ENCODE data around the gene ZRANB1. TPM values are rescaled to one million over a fixed set of nuclear protein-coding genes. Genes with fewer than 3 reads are reported as not detected.

ZRANB1 gene
- total and polyA plus RNA-seq, 8 donors = 15.3 to 31.5 (median 27.0) TPM

DNA sequence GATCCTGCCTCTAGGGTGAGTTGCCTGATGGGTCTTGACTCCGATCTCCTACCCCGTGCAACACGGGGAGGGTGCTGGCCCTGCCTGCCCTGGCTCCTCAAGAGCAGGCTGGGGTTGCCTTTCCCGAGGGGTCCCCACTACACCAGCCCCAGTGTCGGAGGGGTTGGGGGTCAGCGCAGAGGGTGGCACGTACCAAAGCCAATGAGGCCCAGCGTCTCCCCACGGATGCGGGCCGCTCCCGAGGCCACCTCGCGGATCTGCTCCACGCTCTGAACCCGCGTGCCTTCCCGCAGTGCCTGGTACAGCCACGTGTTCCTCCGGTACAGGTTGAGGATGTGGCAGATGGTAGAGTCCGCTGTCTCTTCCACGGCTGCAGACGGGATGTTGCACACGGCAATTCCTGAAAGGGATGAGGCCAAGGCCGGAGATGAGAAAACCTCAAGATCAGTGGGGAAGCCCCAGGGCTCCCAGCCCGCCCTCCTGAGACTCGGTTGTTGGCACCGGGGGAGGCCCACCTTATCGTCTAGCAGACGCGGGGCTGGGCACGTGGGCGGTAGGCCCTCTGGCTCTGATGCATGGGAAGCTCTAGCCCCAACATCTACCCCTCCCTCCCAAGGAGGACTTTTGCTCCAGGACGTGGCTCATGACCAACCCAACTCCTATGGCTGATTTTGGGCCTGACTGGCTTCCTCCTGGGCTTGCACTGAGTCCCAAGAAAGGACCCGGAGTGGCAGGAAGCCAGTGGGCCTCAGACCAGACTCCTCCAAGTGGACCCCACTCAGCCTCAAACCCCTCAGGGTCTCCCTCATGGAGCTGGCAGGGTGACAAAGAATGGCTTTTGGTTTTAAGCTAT, 56.1 kb downstream of the ZRANB1 start:
- H3K4me3 ChIP-seq = no peak overlapping the region
- TF ChIP-seq, protein P1, sequence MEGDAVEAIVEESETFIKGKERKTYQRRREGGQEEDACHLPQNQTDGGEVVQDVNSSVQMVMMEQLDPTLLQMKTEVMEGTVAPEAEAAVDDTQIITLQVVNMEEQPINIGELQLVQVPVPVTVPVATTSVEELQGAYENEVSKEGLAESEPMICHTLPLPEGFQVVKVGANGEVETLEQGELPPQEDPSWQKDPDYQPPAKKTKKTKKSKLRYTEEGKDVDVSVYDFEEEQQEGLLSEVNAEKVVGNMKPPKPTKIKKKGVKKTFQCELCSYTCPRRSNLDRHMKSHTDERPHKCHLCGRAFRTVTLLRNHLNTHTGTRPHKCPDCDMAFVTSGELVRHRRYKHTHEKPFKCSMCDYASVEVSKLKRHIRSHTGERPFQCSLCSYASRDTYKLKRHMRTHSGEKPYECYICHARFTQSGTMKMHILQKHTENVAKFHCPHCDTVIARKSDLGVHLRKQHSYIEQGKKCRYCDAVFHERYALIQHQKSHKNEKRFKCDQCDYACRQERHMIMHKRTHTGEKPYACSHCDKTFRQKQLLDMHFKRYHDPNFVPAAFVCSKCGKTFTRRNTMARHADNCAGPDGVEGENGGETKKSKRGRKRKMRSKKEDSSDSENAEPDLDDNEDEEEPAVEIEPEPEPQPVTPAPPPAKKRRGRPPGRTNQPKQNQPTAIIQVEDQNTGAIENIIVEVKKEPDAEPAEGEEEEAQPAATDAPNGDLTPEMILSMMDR (IDR thresholded peaks at IDR 0.05) = no peak
- H3K36me3 ChIP-seq = peaks cover 0 to 100% of the 10 kb centered on the region in 2 donors
- DNase-seq (peak in 2 of 4 donors; percentile 33 to 67), ATAC-seq (no peak)
- no peaks in the 10 kb centered on the region for H3K27me3 ChIP-seq
- peaks cover 23 to 30% of the 10 kb centered on the region in 2 donors for H3K4me1 ChIP-seq
- H3K27ac ChIP-seq = no peak overlapping the region
- intact Hi-C loops (cut with DNase I) = no loop called here
- no peaks in the 10 kb centered on the region for H3K9me3 ChIP-seq

DNA sequence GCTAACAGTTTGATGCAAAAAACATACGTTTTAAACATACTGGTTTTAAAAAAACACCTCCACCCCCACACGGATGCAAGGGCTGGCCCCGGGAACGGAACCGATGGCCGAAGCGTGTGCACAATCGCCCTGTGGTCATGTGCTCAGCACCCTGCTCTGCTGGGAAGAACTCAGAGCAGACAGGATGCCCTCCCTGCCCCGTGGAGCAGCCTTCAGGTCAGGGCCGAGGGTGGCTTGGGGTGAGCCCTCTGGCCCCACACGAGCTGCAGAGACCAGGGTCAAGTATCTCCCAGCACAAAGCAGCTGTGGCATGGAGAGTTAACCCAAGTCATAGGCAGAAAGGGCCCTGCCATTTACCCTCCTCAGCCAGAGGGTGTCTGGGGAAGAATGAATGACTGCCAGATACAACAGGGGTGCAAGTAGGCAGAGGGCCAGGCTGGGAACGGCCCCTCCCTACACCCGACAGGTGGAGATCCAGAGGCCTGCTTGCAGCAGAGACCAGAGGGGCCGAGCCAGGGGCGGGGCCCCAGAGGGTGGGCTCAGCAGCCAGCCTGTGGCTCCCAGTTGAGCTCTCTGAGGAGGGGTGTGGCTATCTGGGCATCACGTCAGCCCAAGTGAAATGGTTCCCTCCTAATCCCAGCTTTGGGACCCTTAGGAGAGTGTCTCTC, 56.8 kb downstream of the ZRANB1 start:
- peaks cover 0 to 100% of the 10 kb centered on the region in 2 donors for H3K36me3 ChIP-seq
- no peaks in the 10 kb centered on the region for H3K27me3 ChIP-seq
- peak overlapping the region; percentile 33 to 57 for H3K27ac ChIP-seq
- peaks cover 23 to 30% of the 10 kb centered on the region in 2 donors for H3K4me1 ChIP-seq
- no peak overlapping the region for H3K4me3 ChIP-seq
- DNase-seq (peak in 2 of 4 donors; percentile 23 to 59), ATAC-seq (no peak)
- TF ChIP-seq, protein P1 (IDR thresholded peaks at IDR 0.05) = no peak
- intact Hi-C loops (cut with DNase I) = no loop called here
- no peaks in the 10 kb centered on the region for H3K9me3 ChIP-seq

DNA sequence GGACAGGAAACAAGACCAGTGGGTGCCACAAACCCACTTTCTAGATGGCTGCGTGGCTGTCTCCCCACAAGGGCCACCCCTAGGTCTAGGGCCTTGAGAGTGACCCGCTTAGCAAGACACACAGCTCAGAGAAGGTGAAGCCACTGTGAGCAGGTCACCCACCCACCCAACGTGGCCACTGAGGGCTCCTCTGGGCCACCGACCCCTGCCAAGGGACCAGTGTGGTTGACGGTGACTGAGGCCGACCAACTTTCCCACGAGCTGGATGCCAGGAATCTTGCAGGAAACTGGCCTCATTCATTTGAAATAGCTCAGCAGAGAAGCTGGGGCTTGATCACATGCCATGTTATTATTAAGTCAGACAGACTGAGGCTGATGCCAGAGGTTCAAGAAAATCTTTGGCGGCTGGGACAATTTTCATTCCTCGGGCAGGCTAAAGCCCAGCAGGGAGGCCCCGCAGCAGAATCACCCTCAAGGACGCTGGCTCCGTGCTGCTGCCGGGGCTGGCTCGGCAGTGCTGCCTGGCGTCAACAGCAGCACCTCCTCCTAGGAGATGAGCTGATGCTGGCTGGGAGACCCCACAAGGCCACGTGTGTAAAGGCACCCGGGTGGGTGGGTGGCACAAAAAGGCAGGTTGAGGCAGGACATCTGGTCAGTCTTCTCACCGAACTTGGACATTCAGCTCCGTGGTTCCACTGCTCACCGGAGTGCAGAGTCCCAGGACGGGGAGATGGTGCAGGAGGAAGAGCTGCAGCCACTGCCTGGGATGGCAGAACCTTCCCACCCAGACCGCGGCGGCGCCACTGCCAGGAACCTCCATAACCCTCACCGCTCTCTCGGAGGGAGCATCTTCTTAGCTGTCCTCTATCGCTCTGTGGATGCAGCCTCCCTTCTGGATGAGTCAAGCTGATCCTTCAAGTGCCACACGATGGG, 57.8 kb downstream of the ZRANB1 start:
- peak; percentile 35 to 89 (median 68) for DNase-seq
- Histone ChIP-seq H3K9me3 (no peaks in the 10 kb centered on the region), H3K4me3 (no peak overlapping the region), H3K27me3 (no peaks in the 10 kb centered on the region), H3K36me3 (peaks cover 0 to 100% of the 10 kb centered on the region in 2 donors), H3K4me1 (peaks cover 23 to 30% of the 10 kb centered on the region in 2 donors), H3K27ac (peak overlapping the region; percentile 57 to 65)
- peak; percentile 22 for ATAC-seq
- TF ChIP-seq, protein P1 (IDR thresholded peaks at IDR 0.05) = no peak
- intact Hi-C loops (cut with DNase I) = no loop called here

DNA sequence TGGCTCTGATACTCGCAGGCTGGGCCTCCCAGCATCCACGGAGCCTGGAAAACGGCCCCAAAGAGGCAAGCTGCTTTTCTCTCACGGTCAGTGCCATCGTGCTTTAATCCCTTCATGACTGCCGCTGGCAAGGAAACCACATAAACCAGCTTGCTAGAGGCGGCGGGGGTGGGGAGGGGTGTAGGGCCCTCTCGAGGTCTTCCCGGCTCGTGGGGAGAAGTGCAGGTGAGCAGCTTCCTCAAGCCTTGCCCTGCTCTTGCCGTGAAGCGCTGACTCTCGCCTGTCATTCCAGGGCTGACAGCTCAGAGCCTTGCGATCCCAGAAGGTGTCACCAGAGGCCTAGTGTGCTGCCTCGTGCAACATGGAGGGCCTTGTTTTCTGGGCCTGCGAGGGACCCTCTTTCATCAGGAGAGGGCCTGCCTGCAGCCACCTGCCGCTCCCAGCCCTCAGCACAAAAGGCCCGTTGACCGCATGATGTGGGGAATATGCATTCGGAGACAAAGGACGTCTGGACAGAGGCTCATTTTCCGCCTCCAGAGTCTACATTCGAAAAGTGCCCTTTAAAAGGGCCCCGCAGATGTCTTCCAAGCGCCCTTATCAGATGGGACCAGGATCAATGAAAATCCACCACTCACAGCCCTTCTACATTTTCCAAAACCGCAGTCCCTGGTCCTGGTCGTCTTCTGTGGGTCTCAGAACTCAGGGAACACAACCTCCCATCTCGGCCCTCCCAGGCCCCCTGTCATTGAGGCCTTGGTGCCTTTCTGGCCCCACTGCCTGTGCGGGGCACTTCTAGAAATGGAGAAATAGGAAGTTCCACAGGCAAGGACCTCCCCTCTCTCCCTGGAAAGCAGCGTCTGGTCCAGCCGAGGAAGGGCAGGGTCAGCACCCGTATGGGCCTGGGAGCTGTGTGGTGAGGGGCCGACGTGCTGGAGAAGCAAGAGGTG, 58.7 kb downstream of the ZRANB1 start:
- Histone ChIP-seq H3K27me3 (no peaks in the 10 kb centered on the region), H3K9me3 (no peaks in the 10 kb centered on the region), H3K4me3 (no peak overlapping the region), H3K27ac (peak overlapping the region; percentile 57 to 65), H3K4me1 (peaks cover 23 to 30% of the 10 kb centered on the region in 2 donors), H3K36me3 (peaks cover 0 to 100% of the 10 kb centered on the region in 2 donors)
- peak in 2 of 4 donors; percentile 32 to 50 for DNase-seq
- intact Hi-C loops (cut with DNase I) = no loop called here
- no peak for ATAC-seq
- TF ChIP-seq, protein P1 (IDR thresholded peaks at IDR 0.05) = no peak

Data from left lung (tissue), 10 donors.